HFF-Myc (cell line): ENCODE results near the gene SFXN2.

Experiments
- DNase-seq: peaks from one replicate; pipeline ENCODE4 v3.0.0-alpha.2; 2011; ENCODE audit warnings: low read depth; ENCODE audit errors: extremely low read depth
- H3K4me3 ChIP-seq: replicated peaks from 2 replicates; pipeline ENCODE4 v1.5.1; 2011; ENCODE audit warnings: low read depth, mild to moderate bottlenecking, control low read depth, low read length
- CTCF ChIP-seq: IDR thresholded peaks from 2 replicates; pipeline ENCODE4 v1.5.1; 2012; ENCODE audit warnings: mild to moderate bottlenecking, low read depth, low read length, control low read depth; ENCODE audit errors: missing control alignments

SFXN2 gene

GRCh38 chr10:102701272-102701671, 13.2 kb upstream of the SFXN2 start:
- no peak overlapping the region for H3K4me3 ChIP-seq
- DNase-seq, result no peak
- no peak for TF ChIP-seq CTCF

GRCh38 chr10:102701796-102702195, 12.6 kb upstream of the SFXN2 start:
- no peak for TF ChIP-seq CTCF
- no peak overlapping the region for H3K4me3 ChIP-seq
- no peak for DNase-seq

DNA sequence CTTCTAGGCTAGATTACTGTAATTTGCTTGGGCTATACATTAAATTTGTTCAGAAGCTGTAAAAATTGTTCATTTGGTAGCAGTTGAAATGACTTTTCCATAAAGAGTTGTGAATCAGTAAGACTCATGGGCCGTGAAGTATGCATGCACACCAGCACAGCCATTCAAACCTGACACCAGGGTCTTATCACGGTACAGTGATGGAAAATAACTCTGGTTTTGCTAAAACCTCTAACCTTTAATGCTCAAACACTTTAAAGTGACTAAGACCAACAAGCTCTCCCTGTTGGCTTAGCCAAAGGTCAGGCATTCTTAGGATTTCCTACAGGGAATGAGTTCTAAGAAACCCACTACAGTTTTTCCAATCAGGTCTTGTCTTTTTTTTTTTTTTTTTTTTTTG, 11.7 kb upstream of the SFXN2 start:
- TF ChIP-seq CTCF, result no peak
- DNase-seq, result no peak
- H3K4me3 ChIP-seq, result no peak overlapping the region

- no peak for DNase-seq
- TF ChIP-seq CTCF, result no peak
Measured at GRCh38 chr10:102704915-102705314, 9.5 kb upstream of the SFXN2 start.

DNA sequence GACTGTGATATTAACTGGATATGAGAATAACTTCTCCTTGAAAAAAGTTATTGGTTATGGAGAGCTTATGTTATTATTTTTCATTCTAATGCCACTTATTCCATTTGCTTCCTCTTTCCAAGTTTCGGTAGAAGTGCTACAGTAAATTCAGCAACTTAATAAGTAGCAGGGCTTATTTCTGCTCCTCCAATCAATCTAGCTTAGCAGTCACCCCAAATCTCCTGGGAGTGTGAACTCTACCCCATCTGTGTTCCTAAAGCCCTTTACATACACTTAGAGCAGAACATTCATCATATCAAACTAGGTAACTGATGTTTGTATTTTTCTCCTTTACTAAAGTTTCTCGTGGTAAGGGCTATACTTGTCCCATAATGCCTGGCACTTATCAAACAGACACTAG, 8.9 kb upstream of the SFXN2 start:
- DNase-seq, result no peak
- no peak overlapping the region for H3K4me3 ChIP-seq
- no peak for TF ChIP-seq CTCF

More at GRCh38 chr10:102704915-102705314, 9.5 kb upstream of the SFXN2 start:
- H3K4me3 ChIP-seq, result no peak overlapping the region

- DNase-seq, result no peak
- TF ChIP-seq CTCF, result no peak
- no peak overlapping the region for H3K4me3 ChIP-seq
Measured at GRCh38 chr10:102710609-102711008, 3.8 kb upstream of the SFXN2 start.

DNA sequence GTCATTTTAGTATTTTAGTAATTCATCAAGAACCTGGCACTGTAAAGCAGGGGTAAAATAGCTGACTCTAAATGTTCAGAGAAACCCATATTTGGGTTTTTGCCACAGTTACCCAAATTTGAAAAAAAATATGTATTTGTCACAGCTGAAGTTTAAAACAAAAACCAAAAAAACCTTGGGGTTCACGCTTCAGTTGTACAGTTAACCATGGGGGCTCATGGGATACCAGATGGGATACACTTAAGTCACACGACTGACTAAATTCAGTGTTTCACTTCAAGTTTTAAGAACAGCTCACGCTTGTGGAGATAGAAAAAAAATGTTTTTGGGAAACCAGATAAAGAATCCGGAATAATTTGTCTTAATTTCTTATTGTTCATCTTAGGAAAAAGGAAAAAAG, 2.3 kb upstream of the SFXN2 start:
- no peak for DNase-seq
- no peak for TF ChIP-seq CTCF
- H3K4me3 ChIP-seq, result no peak overlapping the region
